ENCODE measurements around the gene PARP12. TPM values are rescaled to one million over a fixed set of nuclear protein-coding genes. Genes with fewer than 3 reads are reported as not detected.

The PARP12 gene
- 42.0 and 53.5 TPM in 2 replicates for total RNA-seq

GRCh38 chr7:140062528-140063299, at the start of gene PARP12:
Gene PARP12 (minus strand): TSS chr7:140062951. CDS start chr7:140062847, 104 bp downstream.

Small RNA genes within 50 kb of the gene (small RNA-seq; reads per million reads assigned to genes)
- gene RF00019 = not detected

Other genes starting within 250 kb of the PARP12 start
- 0.12 and 0.32 TPM in 2 replicates for gene TBXAS1, start 233.7 kb downstream of the PARP12 start, total RNA-seq
- 4.4 and 7.6 TPM in 2 replicates for gene KDM7A, start 114.0 kb upstream of the PARP12 start, total RNA-seq